Measurements from ENCODE around the gene TMPO. TPM values are rescaled to one million over a fixed set of nuclear protein-coding genes. Genes with fewer than 3 reads are reported as not detected.

TMPO gene
- total and polyA plus RNA-seq, 10 of the 15 experiments (the other 5 are each of a cell fraction or from before 2014, with no cell fraction given): 79.8 to 246 (median 179) TPM

DNA sequence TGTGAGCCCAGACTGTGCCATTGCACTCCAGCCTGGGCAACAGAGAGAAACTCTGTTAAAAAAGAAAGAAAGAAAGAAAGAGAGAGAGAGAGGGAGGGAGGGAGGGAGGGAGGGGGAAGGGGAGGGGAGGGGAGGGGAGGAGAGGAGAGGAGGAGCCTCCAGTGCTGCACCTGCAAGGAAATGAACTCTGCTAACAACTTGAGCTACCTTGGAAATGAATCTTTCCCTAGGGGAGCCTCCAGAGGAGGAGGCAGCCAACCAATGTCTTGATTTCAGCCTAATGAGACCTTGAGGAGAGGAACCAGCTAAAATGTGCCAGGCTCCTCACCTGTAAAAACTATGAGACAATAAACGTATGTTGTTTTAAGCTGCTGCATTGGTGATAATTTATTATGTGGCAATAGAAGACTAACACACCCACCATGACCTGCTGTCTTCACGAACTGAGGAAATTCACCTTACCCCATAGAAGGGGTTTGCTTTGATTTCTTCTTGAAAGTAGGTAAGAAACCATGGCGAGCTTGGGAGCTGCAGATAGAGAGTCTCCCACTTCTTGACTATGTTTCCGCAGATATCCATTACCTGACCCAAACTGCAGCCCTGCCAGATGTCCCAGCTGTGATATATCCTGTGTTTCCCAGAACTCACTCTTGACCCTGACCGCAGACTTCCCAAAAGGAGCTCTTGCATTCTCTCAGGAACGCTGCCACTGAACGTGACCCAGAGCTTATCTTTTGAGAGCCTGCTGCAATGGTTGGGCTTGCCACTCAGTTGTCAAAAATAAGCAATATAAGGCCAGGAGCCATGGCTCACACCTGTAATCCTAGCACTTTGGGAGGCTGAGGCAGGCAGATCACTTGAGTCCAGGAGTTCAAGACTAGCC, 31.5 kb upstream of the TMPO start (continued):
- TF ChIP-seq, protein P1, sequence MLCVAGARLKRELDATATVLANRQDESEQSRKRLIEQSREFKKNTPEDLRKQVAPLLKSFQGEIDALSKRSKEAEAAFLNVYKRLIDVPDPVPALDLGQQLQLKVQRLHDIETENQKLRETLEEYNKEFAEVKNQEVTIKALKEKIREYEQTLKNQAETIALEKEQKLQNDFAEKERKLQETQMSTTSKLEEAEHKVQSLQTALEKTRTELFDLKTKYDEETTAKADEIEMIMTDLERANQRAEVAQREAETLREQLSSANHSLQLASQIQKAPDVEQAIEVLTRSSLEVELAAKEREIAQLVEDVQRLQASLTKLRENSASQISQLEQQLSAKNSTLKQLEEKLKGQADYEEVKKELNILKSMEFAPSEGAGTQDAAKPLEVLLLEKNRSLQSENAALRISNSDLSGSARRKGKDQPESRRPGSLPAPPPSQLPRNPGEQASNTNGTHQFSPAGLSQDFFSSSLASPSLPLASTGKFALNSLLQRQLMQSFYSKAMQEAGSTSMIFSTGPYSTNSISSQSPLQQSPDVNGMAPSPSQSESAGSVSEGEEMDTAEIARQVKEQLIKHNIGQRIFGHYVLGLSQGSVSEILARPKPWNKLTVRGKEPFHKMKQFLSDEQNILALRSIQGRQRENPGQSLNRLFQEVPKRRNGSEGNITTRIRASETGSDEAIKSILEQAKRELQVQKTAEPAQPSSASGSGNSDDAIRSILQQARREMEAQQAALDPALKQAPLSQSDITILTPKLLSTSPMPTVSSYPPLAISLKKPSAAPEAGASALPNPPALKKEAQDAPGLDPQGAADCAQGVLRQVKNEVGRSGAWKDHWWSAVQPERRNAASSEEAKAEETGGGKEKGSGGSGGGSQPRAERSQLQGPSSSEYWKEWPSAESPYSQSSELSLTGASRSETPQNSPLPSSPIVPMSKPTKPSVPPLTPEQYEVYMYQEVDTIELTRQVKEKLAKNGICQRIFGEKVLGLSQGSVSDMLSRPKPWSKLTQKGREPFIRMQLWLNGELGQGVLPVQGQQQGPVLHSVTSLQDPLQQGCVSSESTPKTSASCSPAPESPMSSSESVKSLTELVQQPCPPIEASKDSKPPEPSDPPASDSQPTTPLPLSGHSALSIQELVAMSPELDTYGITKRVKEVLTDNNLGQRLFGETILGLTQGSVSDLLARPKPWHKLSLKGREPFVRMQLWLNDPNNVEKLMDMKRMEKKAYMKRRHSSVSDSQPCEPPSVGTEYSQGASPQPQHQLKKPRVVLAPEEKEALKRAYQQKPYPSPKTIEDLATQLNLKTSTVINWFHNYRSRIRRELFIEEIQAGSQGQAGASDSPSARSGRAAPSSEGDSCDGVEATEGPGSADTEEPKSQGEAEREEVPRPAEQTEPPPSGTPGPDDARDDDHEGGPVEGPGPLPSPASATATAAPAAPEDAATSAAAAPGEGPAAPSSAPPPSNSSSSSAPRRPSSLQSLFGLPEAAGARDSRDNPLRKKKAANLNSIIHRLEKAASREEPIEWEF (IDR thresholded peaks at IDR 0.05; ENCODE audit: insufficient replicate concordance, low read depth, low read length): no peak
- TF ChIP-seq ZNF274 (IDR thresholded peaks at IDR 0.05; ENCODE audit: insufficient read depth, insufficient read length) (no peak), BCL11A (IDR thresholded peaks at IDR 0.05; ENCODE audit: low read depth, low read length) (no peak), KDM1A (IDR thresholded peaks at IDR 0.05; ENCODE audit: borderline replicate concordance) (no peak), ZNF217 (IDR thresholded peaks at IDR 0.05) (no peak)
- TF ChIP-seq, protein P2, sequence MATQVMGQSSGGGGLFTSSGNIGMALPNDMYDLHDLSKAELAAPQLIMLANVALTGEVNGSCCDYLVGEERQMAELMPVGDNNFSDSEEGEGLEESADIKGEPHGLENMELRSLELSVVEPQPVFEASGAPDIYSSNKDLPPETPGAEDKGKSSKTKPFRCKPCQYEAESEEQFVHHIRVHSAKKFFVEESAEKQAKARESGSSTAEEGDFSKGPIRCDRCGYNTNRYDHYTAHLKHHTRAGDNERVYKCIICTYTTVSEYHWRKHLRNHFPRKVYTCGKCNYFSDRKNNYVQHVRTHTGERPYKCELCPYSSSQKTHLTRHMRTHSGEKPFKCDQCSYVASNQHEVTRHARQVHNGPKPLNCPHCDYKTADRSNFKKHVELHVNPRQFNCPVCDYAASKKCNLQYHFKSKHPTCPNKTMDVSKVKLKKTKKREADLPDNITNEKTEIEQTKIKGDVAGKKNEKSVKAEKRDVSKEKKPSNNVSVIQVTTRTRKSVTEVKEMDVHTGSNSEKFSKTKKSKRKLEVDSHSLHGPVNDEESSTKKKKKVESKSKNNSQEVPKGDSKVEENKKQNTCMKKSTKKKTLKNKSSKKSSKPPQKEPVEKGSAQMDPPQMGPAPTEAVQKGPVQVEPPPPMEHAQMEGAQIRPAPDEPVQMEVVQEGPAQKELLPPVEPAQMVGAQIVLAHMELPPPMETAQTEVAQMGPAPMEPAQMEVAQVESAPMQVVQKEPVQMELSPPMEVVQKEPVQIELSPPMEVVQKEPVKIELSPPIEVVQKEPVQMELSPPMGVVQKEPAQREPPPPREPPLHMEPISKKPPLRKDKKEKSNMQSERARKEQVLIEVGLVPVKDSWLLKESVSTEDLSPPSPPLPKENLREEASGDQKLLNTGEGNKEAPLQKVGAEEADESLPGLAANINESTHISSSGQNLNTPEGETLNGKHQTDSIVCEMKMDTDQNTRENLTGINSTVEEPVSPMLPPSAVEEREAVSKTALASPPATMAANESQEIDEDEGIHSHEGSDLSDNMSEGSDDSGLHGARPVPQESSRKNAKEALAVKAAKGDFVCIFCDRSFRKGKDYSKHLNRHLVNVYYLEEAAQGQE (IDR thresholded peaks at IDR 0.05; ENCODE audit: low read depth, low read length): no peak

Data from GM12878 (cell line).